HUES6 (cell line): Measurements from ENCODE around the gene TADA2B.

ENCODE experiments used
- H3K27ac ChIP-seq: 2 replicates; pipeline ENCODE4 v1.7.0; 2013; ENCODE audit warnings: low read depth, mild to moderate bottlenecking, low read length, inconsistent platforms
- H3K27me3 ChIP-seq: 2 replicates; pipeline ENCODE4 v1.6.1; 2013; ENCODE audit warnings: low read length; ENCODE audit not compliant: control insufficient read depth, insufficient read depth
- H3K36me3 ChIP-seq: 2 replicates; pipeline ENCODE4 v1.6.1; 2013; ENCODE audit warnings: low read length; ENCODE audit not compliant: control insufficient read depth, insufficient read depth
- H3K4me1 ChIP-seq: 2 replicates; pipeline ENCODE4 v1.6.1; 2013; ENCODE audit warnings: low read length; ENCODE audit not compliant: control insufficient read depth, insufficient read depth
- H3K4me3 ChIP-seq: 2 replicates; pipeline ENCODE4 v1.5.1; 2013; ENCODE audit warnings: low read depth, low read length
- H3K9ac ChIP-seq: one replicate; pipeline ENCODE4 v1.6.1; 2013; ENCODE audit warnings: mild to moderate bottlenecking, low read length
- H3K9me3 ChIP-seq: 2 replicates; pipeline ENCODE4 v1.6.1; 2013; ENCODE audit warnings: low read depth, low read length; ENCODE audit not compliant: control insufficient read depth, insufficient read depth

Gene TADA2B

GRCh38 chr4:7006411-7006810 lies 36.8 kb upstream of the TADA2B start:
- no peaks in the 10 kb centered on the region for H3K9me3 ChIP-seq
- peaks cover 67% of the 10 kb centered on the region for H3K36me3 ChIP-seq

GRCh38 chr4:7007142-7007907 lies 35.8 kb upstream of the TADA2B start:
- H3K27me3 ChIP-seq: no peaks in the 10 kb centered on the region
- H3K27ac ChIP-seq: no peak overlapping the region
- no peaks in the 10 kb centered on the region for H3K9me3 ChIP-seq
- peaks cover 63% of the 10 kb centered on the region for H3K36me3 ChIP-seq
- H3K4me3 ChIP-seq: no peak overlapping the region
- H3K4me1 ChIP-seq: peaks cover 17% of the 10 kb centered on the region
- no peak overlapping the region for H3K9ac ChIP-seq

More at GRCh38 chr4:7006411-7006810, 36.8 kb upstream of the TADA2B start:
- no peaks in the 10 kb centered on the region for H3K27me3 ChIP-seq
- no peak overlapping the region for H3K27ac ChIP-seq
- H3K9ac ChIP-seq: no peak overlapping the region
- H3K4me1 ChIP-seq: peaks cover 17% of the 10 kb centered on the region
- H3K4me3 ChIP-seq: no peak overlapping the region

- Histone ChIP-seq H3K27ac (no peak overlapping the region), H3K4me1 (peaks cover 17% of the 10 kb centered on the region), H3K4me3 (no peak overlapping the region), H3K9ac (no peak overlapping the region), H3K36me3 (peaks cover 63% of the 10 kb centered on the region), H3K27me3 (no peaks in the 10 kb centered on the region), H3K9me3 (no peaks in the 10 kb centered on the region)
Observed at GRCh38 chr4:7007944-7008343, 35.2 kb upstream of the TADA2B start.

GRCh38 chr4:7009564-7009963 lies 33.6 kb upstream of the TADA2B start:
- Histone ChIP-seq H3K9ac (no peak overlapping the region), H3K27me3 (no peaks in the 10 kb centered on the region), H3K36me3 (peaks cover 62% of the 10 kb centered on the region), H3K27ac (no peak overlapping the region), H3K4me3 (no peak overlapping the region), H3K9me3 (no peaks in the 10 kb centered on the region), H3K4me1 (peaks cover 17% of the 10 kb centered on the region)

- Histone ChIP-seq H3K27ac (no peak overlapping the region), H3K27me3 (no peaks in the 10 kb centered on the region), H3K9ac (no peak overlapping the region), H3K36me3 (peaks cover 89% of the 10 kb centered on the region), H3K4me1 (0 out of 2 replicates have a peak, but pooled peaks cover 2% of the 10 kb centered on the region), H3K9me3 (no peaks in the 10 kb centered on the region), H3K4me3 (no peak overlapping the region)
Observed at GRCh38 chr4:7013175-7013574, 30.0 kb upstream of the TADA2B start.

GRCh38 chr4:7014815-7015214 lies 28.4 kb upstream of the TADA2B start:
- Histone ChIP-seq H3K27ac (no peak overlapping the region), H3K36me3 (peaks cover 85% of the 10 kb centered on the region), H3K4me1 (no peaks in the 10 kb centered on the region), H3K27me3 (no peaks in the 10 kb centered on the region), H3K4me3 (no peak overlapping the region), H3K9ac (no peak overlapping the region), H3K9me3 (no peaks in the 10 kb centered on the region)

- H3K27me3 ChIP-seq: no peaks in the 10 kb centered on the region
- H3K27ac ChIP-seq: no peak overlapping the region
- H3K4me3 ChIP-seq: no peak overlapping the region
- no peak overlapping the region for H3K9ac ChIP-seq
- H3K4me1 ChIP-seq: peaks cover 6% of the 10 kb centered on the region; the same call in 1 of the 2 replicates
- no peaks in the 10 kb centered on the region for H3K9me3 ChIP-seq
- peaks cover 79% of the 10 kb centered on the region for H3K36me3 ChIP-seq
Observed at GRCh38 chr4:7015383-7016035, 27.7 kb upstream of the TADA2B start.

GRCh38 chr4:7016086-7016485 lies 27.1 kb upstream of the TADA2B start:
- Histone ChIP-seq H3K27ac (no peak overlapping the region), H3K4me3 (no peak overlapping the region), H3K36me3 (peaks cover 78% of the 10 kb centered on the region), H3K9me3 (no peaks in the 10 kb centered on the region), H3K9ac (no peak overlapping the region), H3K4me1 (peaks cover 7% of the 10 kb centered on the region; the same call in 1 of the 2 replicates), H3K27me3 (no peaks in the 10 kb centered on the region)

GRCh38 chr4:7016512-7016911 lies 26.7 kb upstream of the TADA2B start:
- H3K36me3 ChIP-seq: peaks cover 77% of the 10 kb centered on the region
- no peak overlapping the region for H3K9ac ChIP-seq
- H3K27me3 ChIP-seq: no peaks in the 10 kb centered on the region
- no peak overlapping the region for H3K4me3 ChIP-seq
- peaks cover 7% of the 10 kb centered on the region; the same call in 1 of the 2 replicates for H3K4me1 ChIP-seq
- no peaks in the 10 kb centered on the region for H3K9me3 ChIP-seq
- H3K27ac ChIP-seq: no peak overlapping the region

GRCh38 chr4:7017446-7018048 lies 25.6 kb upstream of the TADA2B start:
- no peak overlapping the region for H3K9ac ChIP-seq
- no peak overlapping the region for H3K4me3 ChIP-seq
- H3K27me3 ChIP-seq: no peaks in the 10 kb centered on the region
- no peaks in the 10 kb centered on the region for H3K9me3 ChIP-seq
- H3K36me3 ChIP-seq: peaks cover 80% of the 10 kb centered on the region
- H3K4me1 ChIP-seq: peaks cover 7% of the 10 kb centered on the region; the same call in 1 of the 2 replicates
- no peak overlapping the region for H3K27ac ChIP-seq

GRCh38 chr4:7018281-7018680 lies 24.9 kb upstream of the TADA2B start:
- H3K4me1 ChIP-seq: peaks cover 7% of the 10 kb centered on the region; the same call in 1 of the 2 replicates
- no peak overlapping the region for H3K4me3 ChIP-seq
- no peaks in the 10 kb centered on the region for H3K27me3 ChIP-seq
- H3K27ac ChIP-seq: no peak overlapping the region
- no peaks in the 10 kb centered on the region for H3K9me3 ChIP-seq
- H3K36me3 ChIP-seq: peaks cover 74% of the 10 kb centered on the region
- H3K9ac ChIP-seq: no peak overlapping the region
